ENCODE results near the gene NEDD4L.

DNA sequence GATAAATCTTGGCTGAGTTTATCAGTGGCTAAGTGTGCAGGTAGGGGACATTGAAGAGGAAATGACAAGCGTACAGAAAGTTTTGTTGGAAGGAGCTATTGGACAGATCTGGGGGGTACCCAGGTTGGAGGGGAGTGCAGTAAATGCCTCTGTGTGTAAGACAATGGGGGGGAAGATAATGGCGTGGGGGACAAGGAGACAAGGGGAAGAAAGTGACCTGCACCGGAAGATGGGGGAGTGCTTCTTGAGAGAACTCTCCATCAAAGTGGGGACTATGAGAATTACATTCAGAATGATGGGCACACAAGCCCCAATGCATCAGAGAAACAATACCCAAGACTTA, 394.9 kb downstream of the NEDD4L start:
- TF ChIP-seq SUZ12 (IDR thresholded peaks at IDR 0.05; ENCODE audit: extremely low read depth, insufficient read depth, insufficient read length) (no peak), ZNF274 (IDR thresholded peaks at IDR 0.05; ENCODE audit: low read depth, low read length) (no peak)

All from NT2/D1 (cell line).